Kidney glomerular epithelial cell (primary cell): Measurements from ENCODE around the gene RNF224.
"Not testable (repeated sequence)": the region's sequence is repeated elsewhere in the genome, so short reads cannot be mapped to it uniquely, and the experiment has no call there.

ENCODE experiments used
- DNase-seq: peaks from one replicate; lab custom pipeline; 2025; lab: John Stamatoyannopoulos, UW

Gene RNF224

DNA sequence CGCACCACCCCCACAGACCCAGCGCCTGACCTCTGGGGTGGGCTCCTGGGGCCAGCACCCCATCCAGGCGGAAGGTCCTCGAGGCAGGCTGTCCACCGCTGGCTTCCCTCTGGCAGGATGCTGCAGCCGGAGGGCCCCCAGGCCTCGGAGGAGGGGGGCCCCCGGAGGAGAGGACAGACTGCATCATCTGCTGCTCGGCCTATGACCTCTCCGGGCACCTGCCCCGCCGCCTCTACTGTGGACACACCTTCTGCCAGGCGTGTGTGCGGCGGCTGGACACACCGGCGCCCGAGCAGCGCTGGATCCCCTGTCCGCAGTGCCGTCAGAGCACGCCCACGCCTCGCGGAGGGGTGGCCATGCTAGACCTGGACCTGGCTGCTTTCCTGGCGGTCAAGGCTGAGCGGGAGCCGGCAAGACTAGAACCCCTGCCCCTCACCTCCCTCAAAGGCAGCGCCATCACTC is 1.2 kb downstream of the RNF224 start:
- DNase-seq = no peak

DNA sequence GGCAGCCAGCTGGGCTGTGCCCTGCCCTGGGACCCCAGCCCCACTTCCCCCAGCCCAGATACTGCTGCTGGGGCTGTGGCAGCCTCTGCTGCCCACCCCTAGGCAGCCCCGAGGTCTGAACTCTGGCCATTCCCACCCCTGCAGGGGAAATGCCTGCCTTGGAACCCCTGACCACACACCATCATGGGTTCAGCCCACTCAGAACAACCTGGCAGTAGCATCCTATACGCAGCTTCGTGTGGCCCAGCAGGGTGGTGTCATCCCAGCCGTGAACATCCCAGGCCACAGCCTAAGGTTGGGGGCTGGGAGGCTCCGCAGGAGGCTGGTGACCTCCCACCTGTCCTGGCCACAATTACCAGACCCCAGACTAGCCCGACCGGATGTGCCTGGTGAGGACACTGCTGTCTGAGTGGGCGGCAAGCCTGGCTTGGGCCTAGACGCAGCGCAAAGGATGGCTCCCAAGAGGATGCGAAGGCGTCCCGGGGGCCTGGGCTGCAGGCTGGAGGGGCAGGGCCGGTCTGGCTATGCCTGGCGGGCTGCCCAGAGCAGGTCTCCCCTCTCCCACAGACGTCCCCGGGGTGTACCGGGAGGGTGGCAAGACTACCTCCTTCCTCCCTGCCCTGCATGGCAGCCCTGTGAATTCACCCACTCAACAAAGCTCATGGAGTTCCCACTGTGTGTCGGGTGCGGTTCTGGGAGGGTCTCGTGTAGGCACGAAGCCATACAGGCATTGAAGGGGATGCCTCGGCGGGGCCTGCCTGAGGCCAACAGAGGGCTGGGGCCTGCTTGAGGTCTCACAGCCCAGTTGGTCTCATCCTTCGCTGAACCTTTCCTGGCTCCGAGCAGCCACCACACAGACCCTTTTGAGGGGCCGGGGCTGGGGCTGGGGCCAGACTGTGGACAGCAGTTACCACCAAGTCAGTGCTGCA is 1.9 kb downstream of the RNF224 start:
- no peak for DNase-seq

GRCh38 chr9:137229903-137230704 is 2.8 kb downstream of the RNF224 start:
- DNase-seq = no peak

DNA sequence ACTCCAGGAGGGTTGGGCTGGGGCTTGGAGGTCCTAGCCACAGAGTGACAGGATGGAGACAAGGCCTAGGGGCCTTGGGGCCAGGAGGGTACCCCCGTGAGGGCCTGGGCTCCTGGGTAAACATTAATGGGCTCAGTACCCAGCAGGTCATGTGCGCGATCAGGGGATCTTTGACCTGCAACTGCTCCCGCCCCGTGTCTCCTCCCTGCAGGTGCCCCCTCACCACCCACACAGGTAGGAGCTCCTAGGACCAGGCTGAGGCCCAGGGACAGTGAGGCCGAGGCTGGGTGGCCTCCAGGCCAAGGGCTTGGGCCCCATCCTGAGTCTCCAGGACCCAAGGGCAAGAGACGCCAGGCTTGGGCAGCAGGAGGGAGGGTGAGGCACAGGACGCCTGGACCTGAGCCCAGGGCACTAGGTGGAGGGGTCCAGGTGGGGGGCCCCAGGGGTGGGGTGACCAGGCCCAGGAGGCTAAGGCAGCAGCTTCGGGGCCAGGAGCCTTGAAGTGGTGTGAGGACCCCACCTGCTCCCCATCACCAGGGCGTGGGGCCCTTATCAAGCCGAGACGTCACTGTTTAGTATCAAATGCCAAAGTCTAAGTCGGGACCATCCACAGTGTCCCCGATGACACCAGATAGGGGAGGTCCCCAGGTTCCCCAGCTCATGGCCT is 3.5 kb downstream of the RNF224 start, which contains the start of gene SLC34A3:
SLC34A3 (plus strand) TSS at position 197 of the 667 bp plus-strand sequence. CDS start 802 bp downstream, outside the sequence.
- DNase-seq = no peak

DNA sequence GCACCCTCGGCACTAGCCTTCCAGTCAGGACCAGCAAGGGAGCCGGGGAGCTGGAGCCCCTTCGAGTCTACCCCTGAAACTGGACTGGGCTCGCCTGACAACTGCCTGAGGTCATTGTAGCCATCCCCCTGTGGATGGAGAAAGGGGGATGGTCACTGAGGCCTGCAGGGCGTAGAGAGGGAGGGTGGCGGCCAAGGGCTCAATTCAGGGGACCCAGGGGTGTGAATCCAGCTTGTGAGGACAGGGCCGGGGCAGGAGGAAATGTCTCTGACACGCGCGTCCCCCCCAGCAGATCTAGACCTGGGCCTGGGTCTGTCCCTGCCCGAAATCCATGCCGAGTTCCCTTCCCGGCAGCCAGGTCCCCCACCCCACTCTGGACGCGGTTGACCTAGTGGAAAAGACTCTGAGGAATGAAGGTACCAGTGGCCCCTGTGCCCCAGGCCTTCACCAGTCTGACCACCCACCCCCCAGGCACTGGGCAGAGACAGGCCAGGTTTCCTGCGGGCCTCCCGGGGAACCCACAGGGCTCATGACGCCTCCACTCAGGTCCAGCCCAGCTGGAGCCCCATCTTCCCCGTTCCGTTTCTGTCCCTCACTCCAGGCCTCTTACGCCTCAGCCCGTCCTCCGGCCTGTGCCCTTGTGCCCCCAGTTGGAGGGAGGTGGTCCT is 4.2 kb downstream of the RNF224 start:
- no peak for DNase-seq

GRCh38 chr9:137232101-137232500 is 4.8 kb downstream of the RNF224 start:
- DNase-seq = no peak

GRCh38 chr9:137232510-137232909 is 5.2 kb downstream of the RNF224 start:
- no peak for DNase-seq

DNA sequence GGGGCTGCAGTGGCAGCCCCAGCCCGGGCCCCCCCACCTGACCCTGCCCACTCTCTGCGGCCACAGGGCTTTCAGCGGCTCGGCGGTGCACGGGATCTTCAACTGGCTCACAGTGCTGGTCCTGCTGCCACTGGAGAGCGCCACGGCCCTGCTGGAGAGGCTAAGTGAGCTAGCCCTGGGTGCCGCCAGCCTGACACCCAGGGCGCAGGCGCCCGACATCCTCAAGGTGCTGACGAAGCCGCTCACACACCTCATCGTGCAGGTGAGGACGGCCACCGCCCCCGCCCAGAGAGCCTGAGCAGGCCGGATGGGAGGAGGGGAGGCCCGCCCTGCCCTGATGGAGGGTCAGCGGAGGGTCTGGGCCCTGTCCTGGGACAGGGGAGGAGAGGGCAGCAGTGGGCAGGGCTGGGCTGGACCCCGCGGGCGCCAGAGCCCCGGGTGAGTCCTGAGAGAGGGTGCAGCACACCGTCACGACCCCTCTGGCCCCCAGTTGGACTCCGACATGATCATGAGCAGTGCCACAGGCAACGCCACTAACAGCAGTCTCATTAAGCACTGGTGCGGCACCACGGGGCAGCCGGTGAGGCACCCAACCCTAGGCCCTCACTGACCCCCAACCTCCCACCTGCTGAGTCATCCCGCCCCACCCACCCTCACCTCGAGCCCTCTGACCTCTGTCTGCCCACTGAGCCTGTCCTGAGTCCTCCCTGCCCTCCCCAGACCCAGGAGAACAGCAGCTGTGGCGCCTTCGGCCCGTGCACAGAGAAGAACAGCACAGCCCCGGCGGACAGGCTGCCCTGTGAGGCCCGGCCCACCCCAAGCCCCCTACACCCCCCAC is 6.1 kb downstream of the RNF224 start:
- DNase-seq = no peak

GRCh38 chr9:137234055-137234697 is 6.9 kb downstream of the RNF224 start:
- DNase-seq = no peak

DNA sequence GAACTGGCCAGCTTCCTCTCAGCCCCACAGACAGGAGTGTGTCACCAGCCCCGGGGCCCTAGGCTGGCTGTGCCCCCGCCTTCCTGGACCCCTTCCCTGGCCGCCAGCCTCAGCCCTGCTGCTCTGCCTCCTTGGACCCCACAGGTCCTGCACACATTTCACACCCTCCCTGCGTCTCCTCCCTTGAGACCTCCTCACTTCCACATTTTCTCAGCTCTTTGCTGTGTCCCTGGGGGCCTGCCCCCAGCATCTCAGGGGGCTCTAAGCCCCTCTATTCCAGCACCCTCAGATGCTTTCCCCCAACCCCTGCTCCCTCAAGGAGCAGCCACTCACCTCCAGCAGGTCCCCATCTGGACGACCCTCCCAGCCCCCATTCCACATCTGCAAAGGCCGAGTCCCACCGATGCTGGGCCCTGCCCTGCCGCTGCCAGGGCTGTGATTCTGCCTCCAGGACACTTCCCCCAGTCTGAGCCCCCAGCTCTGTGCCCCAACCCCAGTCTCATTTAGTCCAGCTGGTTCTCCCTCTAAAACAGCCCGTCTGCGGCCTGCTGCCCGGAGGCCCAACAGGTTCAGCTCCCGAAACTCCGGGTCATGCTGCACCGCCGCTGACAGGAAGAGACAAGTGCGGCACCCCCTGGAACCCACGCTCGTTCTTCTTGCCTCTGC is 7.6 kb downstream of the RNF224 start:
- DNase-seq = no peak

- DNase-seq = no peak
These were observed 8.3 kb downstream of the RNF224 start for GRCh38 chr9:137235424-137236237.

DNA sequence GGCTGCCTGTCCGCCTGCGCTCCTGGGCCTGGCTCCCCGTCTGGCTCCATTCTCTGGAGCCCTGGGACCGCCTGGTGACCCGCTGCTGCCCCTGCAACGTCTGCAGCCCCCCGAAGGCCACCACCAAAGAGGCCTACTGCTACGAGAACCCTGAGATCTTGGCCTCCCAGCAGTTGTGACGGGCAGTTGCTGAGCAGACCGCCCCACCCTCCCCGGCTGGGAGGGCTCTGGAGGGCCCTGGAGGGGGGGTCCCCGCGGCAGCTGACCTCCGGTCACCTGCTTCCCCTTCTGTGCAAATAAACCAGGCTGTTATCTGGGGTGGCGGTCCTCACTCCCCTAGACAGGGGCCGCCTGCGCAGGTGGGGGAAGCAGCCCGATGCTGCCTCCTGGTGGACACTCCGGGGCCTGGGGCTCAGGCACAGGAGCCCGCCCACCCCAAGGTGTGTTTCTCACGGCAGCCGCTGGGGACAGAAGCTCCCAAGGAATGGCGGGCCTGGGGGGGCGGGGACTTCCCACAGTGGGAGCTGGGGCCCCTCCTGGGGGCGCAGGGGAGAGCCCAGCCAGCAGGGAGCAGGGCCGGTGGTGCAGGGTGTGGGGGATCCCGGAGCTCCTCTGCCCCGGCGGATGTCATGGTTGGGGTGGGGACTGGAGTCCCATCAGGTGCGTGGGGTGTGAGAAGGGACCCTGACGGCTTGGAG is 9.1 kb downstream of the RNF224 start:
- DNase-seq = peak; percentile 49

GRCh38 chr9:137236936-137237421 is 9.7 kb downstream of the RNF224 start:
- no peak for DNase-seq

- no peak for DNase-seq
These were observed 10.7 kb downstream of the RNF224 start for GRCh38 chr9:137237759-137238726.

DNA sequence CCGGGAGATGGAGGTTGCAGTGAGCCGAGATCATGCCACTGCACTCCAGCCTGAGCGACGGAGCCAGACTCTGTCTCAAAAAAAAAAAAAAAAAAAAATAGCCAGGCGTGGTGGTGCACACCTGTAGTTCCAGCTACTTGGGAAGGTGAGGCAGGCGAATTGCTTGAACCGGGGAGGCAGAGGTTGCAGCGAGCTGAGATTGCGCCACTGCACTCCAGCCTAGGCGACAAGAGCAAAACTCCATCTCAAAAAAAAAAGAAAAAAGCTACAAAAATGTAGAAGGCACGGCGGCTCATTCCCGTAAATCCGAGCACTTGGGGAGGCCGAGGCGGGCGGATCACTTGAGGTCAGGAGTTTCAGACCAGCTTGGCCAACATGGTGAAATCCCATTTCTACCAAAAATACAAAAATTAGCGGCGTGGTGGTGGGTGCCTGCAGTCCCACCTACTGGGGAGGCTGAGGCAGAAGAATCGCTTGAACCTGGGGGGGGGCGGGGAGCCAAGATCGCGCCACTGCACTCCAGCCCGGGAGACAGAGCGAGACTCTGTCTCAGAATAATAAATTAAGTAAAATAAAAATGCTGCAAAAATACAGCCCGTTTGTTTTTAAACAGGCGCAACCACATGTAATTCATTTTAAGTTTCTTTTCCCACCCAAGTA is 12.4 kb downstream of the RNF224 start:
- not testable (repeated sequence) for DNase-seq

- DNase-seq = peak; percentile 41
These were observed 13.1 kb downstream of the RNF224 start for GRCh38 chr9:137240318-137240840.
